OCI-LY1 (cell line): Measurements from ENCODE around the gene SYNGR2.

ENCODE experiments used
- CTCF ChIP-seq: fragments of 200-600 bp; sonication (generic), shearing (Covaris generic); IDR thresholded peaks from 2 replicates; pipeline ENCODE4 v1.5.1; 2017; ENCODE audit warnings: mild to moderate bottlenecking, antibody characterized with exemption, low read length, moderate library complexity, mixed read lengths
- EZH2 ChIP-seq: fragments of 200-600 bp; sonication (generic), shearing (Covaris generic); IDR thresholded peaks from 2 replicates; pipeline ENCODE4 v1.8.0; 2017; ENCODE audit warnings: borderline replicate concordance, mixed run types, mild to moderate bottlenecking, antibody characterized with exemption, low read length, moderate library complexity, mixed read lengths

GRCh38 chr17:78147315-78147998, 20.9 kb upstream of the SYNGR2 start:
- TF ChIP-seq EZH2 (no peak), CTCF (no peak)
